HG02870 (cell line): Measurements from ENCODE around the gene CFAP44.
"Not testable (repeated sequence)": the region's sequence is repeated elsewhere in the genome, so short reads cannot be mapped to it uniquely, and the experiment has no call there.

Experiments
- ATAC-seq: cut with Tn5 transposase; IDR thresholded peaks from one replicate; pipeline ENCODE4 v1.9.1; 2021; ENCODE audit warnings: mild to moderate bottlenecking, moderate library complexity; ENCODE audit not compliant: unreplicated experiment

CFAP44 gene

DNA sequence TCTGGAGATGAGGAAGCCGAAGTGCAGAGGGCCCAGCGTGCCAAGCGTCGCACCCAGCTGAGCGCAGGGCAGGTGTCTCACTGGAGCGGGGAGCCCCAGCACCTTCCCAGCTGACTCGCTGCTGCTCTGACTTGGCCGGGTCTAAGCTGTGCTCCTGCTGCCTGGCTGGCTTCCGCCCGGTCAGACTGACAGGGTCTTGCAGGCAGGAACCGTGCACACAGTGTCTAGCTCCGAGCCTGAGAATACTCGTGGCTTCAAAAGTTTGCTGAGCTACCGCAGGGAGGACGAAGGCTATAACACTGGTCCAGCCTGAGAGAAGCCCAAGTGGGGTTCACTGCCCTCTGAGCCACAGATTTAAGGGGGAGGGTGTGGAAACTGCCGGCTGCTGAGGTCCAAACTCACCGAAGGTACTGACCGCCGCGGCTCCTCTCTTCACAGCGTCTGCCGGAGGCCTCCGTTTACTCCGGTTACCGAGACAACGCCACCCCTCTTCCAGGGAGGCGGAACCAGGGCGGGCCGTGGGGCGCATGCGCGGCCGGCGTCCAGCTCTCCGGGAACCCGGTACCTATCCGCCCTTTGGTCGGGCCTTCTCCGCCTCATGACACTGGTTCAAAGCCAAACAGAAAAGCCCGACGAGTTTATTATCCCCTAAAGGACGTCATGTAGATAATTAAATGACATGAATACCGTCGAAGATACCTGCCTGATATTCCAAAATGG, at the start of gene CFAP44:
CFAP44 (minus strand) TSS at position 443 of the 720 bp plus-strand sequence. CDS start 7,829 bp downstream, outside the sequence.
- no peak for ATAC-seq

DNA sequence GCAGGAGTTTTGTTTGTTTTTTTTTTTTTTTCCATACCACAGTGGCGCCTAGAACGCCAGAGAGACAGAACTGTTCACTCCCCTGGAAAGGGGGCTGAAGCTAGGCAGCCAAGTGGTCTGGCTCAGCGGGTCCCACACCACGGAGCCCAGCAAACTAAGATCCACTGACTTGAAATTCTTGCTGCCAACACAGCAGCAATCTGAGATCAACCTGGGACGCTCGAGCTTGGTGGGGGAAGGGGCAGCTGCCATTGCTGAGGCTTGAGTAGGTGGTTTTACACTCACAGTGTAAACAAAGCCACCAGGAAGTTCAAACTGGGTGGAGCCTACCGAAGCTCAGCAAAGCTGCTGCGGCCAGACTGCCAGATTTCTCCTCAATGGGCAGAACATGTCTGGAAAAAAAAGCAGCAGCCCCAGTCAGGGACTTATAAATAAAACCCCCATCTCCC, 43.9 kb upstream of the CFAP44 start:
- no peak for ATAC-seq

- no peak for ATAC-seq
These were observed 27.2 kb upstream of the CFAP44 start for GRCh38 chr3:113468539-113468938.

DNA sequence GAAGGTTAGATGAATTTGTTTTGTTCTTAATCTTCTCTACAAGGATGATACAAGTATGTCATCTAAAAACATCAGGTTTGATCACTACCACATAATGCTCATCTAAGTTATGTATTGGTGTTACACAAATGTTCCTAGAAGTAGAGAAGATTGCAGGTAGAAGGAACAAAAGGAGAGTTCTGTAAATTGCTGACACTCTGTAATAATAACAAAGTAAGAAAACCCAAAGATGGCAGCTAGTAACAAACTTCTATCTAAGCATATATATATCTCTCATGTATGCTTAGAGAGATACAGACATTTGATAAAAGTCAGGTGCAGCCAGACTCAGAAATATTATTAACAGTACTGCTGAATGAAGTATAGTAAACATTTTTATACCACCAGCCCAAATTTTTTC, 20.2 kb upstream of the CFAP44 start:
- no peak for ATAC-seq

DNA sequence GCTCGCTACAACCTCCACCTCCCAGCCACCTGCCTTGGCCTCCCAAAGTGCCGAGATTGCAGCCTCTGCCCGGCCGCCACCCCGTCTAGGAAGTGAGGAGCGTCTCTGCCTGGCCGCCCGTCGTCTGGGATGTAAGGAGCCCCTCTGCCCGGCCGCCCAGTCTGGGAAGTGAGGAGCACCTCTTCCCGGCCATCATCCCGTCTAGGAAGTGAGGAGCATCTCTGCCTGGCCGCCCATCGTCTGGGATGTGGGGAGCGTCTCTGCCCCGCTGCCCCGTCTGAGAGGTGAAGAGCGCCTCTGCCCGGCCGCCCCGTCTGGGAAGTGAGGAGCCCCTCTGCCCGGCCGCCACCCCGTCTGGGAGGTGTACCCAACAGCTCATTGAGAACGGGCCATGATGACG, 17.3 kb upstream of the CFAP44 start:
- ATAC-seq, result not testable (repeated sequence)

GRCh38 chr3:113455446-113455845, 14.2 kb upstream of the CFAP44 start:
- no peak for ATAC-seq

GRCh38 chr3:113454630-113455029, 13.3 kb upstream of the CFAP44 start:
- no peak for ATAC-seq

GRCh38 chr3:113454057-113454456, 12.8 kb upstream of the CFAP44 start:
- ATAC-seq, result no peak

- ATAC-seq, result no peak
These were observed 9.6 kb upstream of the CFAP44 start for GRCh38 chr3:113450911-113451310.

- ATAC-seq, result no peak
These were observed 1.7 kb downstream of the CFAP44 start for GRCh38 chr3:113439606-113440005.

- no peak for ATAC-seq
These were observed 3.1 kb downstream of the CFAP44 start for GRCh38 chr3:113438224-113438623.

GRCh38 chr3:113437411-113437810, 3.9 kb downstream of the CFAP44 start:
- no peak for ATAC-seq

GRCh38 chr3:113436809-113437208, 4.5 kb downstream of the CFAP44 start:
- no peak for ATAC-seq

GRCh38 chr3:113431811-113432210, 9.5 kb downstream of the CFAP44 start:
- no peak for ATAC-seq

DNA sequence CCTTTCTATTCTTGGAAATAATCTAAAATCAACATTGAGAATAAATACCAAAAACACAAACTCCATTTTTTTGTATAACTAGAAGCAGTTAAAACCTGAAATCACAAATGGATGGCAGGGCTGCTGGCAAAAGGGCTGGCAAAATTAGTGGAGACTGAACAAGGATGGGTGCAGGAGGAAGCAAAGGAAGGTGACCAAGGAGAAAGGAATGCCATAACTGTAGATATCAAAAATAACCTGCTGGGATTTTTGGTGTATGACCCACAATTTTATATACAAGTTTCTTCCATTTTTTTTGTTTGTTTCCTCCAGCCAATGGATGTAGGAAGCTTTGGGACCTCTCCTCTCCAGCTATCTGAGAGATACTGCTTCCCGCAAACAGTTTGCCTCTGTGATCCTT, 12.7 kb downstream of the CFAP44 start:
- ATAC-seq, result no peak

DNA sequence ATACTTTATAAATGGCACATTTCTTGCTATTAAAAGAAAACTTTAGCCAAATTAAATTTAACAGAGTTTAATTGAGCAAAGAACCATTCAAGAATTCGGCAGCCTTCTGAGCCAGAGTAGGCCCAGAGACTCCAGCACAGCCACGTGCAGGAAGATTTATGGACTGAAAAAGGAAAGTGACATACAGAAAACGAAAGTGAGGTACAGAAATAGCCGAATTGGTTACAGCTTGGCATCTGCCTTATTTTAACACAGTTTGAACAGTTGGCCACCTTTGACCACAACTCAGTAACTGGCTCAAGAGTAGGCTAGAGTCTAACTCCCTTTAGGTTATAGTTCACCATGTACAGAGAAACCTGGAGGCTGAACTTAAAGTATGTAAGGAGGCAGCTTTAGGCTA, 17.6 kb downstream of the CFAP44 start:
- ATAC-seq, result no peak

GRCh38 chr3:113421082-113421481, 20.2 kb downstream of the CFAP44 start:
- no peak for ATAC-seq

GRCh38 chr3:113409676-113410075, 31.6 kb downstream of the CFAP44 start:
- no peak for ATAC-seq

DNA sequence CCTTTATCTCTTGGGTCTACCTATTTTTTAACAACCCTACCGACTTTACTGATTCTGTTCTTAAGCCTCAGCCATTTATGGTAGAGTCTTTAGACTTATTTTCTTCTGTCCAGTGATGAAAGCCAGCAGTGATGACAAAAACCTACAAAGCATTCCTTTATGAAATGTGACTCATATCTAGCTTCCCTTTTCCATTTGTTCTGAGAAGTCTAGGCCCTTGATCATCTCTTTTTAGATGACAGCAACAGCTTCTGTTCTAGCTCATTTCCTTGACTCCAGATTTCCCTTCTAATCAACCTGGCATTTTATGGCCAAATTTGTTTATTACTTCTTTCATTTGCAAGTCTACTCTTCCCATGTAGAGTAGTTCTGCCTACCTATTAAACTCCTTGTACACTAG, 36.1 kb downstream of the CFAP44 start:
- no peak for ATAC-seq

DNA sequence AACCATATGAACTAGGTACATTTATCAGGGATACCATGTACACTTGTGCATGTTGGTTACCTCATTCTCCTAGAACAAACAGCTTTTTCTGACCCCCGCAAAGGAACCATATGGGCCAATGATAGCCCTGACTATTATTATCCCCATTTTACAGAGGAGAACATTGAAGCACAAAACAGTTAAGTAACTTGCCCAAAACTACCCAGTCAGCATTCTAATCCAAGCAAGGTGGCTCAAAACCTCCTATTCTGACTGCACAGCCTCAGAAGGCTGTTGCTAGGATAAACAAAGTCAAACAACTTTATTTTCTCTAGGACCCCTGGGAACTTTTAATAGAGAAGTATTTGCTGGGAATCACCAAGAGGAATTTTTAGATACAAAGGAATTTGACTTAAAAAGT, 36.7 kb downstream of the CFAP44 start:
- no peak for ATAC-seq
